Lower lobe of right lung (tissue), 2 donors: ENCODE results near the gene GAL3ST1. TPM values are rescaled to one million over a fixed set of nuclear protein-coding genes. Genes with fewer than 3 reads are reported as not detected.

Experiments
- ATAC-seq, 2 donors: fragments of 200-7000 bp; cut with Tn5 transposase; one replicate each; pipeline ENCODE4 v1.9.1; 2020 to 2022; ENCODE audit warnings: mild to moderate bottlenecking in 2 of 2, moderate library complexity in 2 of 2
- DNase-seq: peaks from one replicate; pipeline ENCODE4 v3.0.0-alpha.2; 2020
- H3K27ac ChIP-seq: fragments of 200-600 bp; one replicate; pipeline ENCODE4 v1.8.0; 2022
- H3K27me3 ChIP-seq: fragments of 200-600 bp; one replicate; pipeline ENCODE4 v1.8.0; 2022; ENCODE audit warnings: low read depth
- H3K36me3 ChIP-seq: fragments of 200-600 bp; one replicate; pipeline ENCODE4 v1.8.0; 2022; ENCODE audit warnings: mild to moderate bottlenecking
- H3K4me1 ChIP-seq: fragments of 200-600 bp; one replicate; pipeline ENCODE4 v1.8.0; 2022
- H3K4me3 ChIP-seq: fragments of 200-600 bp; one replicate; pipeline ENCODE4 v1.8.0; 2022; ENCODE audit warnings: mild to moderate bottlenecking
- H3K9me3 ChIP-seq: fragments of 200-600 bp; one replicate; pipeline ENCODE4 v1.8.0; 2022
- intact Hi-C: fragments of 100-400 bp; cut with DNase I; formaldehyde crosslinking; loops from one replicate; pipeline ENCODE4 v1.11.0; 2022
- total RNA-seq: library from RNA; stranded (reverse); fragmentation: NEBNext Ultra II Directional; extraction: Animal tissue kit (Norgen Biotek cat#: 25700); gene quantifications from one replicate; pipeline ENCODE4 v1.2.1, GENCODE V29; 2021
- TF ChIP-seq, protein P1 (sequence below): fragments of 200-600 bp; IDR thresholded peaks from one replicate; pipeline ENCODE4 v1.8.0; 2022; ENCODE audit warnings: antibody characterized with exemption, mild to moderate bottlenecking
- donor health status: DM: no; HTN: yes; CAD: no; lungs with severe emphysema.

Gene GAL3ST1
- total RNA-seq, 1 donor from 2014 or later, result 1.7 TPM

DNA sequence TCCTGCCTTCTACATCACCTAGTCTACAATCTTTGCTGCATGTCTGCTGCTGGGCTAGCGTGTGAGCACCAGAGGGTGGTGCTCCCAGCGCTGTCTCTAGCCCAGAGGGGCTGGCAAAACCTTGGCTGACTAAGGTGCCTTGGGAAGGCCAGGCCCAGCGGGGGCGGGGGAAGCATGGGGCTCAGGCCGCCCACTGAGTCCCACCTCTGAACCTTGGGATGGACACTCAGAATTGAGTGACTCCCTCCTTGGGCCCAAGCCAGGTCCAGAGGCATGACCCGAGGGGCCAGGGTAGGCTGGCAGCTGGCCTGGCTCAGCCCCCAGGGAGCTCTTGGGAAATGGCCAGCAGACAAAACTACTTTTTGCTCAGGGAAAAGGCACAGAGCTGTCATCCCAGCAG lies 7.6 kb upstream of the GAL3ST1 start:
- DNase-seq, result no peak
- Histone ChIP-seq H3K4me3 (no peak overlapping the region), H3K4me1 (no peaks in the 10 kb centered on the region), H3K27ac (no peak overlapping the region), H3K9me3 (no peaks in the 10 kb centered on the region), H3K27me3 (no peaks in the 10 kb centered on the region), H3K36me3 (peaks cover 100% of the 10 kb centered on the region)
- intact Hi-C loops, result no loop called here
- TF ChIP-seq, protein P1, sequence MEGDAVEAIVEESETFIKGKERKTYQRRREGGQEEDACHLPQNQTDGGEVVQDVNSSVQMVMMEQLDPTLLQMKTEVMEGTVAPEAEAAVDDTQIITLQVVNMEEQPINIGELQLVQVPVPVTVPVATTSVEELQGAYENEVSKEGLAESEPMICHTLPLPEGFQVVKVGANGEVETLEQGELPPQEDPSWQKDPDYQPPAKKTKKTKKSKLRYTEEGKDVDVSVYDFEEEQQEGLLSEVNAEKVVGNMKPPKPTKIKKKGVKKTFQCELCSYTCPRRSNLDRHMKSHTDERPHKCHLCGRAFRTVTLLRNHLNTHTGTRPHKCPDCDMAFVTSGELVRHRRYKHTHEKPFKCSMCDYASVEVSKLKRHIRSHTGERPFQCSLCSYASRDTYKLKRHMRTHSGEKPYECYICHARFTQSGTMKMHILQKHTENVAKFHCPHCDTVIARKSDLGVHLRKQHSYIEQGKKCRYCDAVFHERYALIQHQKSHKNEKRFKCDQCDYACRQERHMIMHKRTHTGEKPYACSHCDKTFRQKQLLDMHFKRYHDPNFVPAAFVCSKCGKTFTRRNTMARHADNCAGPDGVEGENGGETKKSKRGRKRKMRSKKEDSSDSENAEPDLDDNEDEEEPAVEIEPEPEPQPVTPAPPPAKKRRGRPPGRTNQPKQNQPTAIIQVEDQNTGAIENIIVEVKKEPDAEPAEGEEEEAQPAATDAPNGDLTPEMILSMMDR, result no peak
- ATAC-seq, result no peak

DNA sequence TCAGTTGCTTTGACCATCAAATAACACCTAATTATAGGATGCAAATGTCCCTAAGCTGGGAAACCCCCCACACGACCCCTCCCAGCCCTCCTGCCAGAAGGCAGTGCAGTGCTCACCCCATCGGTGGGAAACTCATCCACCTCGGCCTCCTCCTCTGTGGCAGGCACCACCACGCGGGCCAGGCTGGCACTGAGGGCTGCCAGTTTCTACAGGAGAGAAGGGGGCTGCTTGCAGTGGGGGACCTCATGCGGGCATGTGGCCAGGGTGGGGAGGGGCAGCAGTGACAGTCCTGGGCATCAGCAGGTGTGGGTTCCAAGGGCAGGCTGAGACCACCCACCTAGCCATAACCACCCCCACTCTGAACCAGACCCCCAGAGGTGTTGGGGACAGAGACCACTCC lies 6.4 kb upstream of the GAL3ST1 start:
- TF ChIP-seq, protein P1, result no peak
- Histone ChIP-seq H3K27me3 (no peaks in the 10 kb centered on the region), H3K27ac (no peak overlapping the region), H3K4me3 (no peak overlapping the region), H3K36me3 (peaks cover 100% of the 10 kb centered on the region), H3K4me1 (no peaks in the 10 kb centered on the region), H3K9me3 (no peaks in the 10 kb centered on the region)
- intact Hi-C loops, result no loop called here
- no peak for ATAC-seq
- no peak for DNase-seq

DNA sequence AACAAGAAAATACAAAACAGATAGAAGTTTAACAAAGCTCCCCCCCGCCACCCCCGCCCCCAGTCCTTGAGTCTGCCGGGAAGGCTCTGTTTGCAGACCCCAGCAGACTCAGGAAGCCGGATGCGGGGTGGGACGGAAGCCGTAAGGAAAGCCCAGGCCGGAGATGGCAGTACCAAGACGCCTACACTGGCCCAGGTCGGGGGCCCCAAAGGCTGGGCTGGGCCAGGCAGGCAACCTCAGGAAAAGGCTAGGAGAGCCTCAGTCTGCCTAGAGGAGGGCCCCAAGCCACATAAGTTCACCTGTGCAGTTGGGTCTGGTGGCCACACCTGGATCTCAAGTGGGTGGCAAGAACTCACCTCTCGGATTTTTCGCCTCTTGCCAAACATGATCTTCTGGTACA lies 4.0 kb upstream of the GAL3ST1 start:
- intact Hi-C loops, result no loop called here
- ATAC-seq (no peak), DNase-seq (no peak)
- Histone ChIP-seq H3K9me3 (no peaks in the 10 kb centered on the region), H3K4me3 (no peak overlapping the region), H3K27me3 (no peaks in the 10 kb centered on the region), H3K27ac (no peak overlapping the region), H3K36me3 (peaks cover 84% of the 10 kb centered on the region), H3K4me1 (peaks cover 5% of the 10 kb centered on the region)
- TF ChIP-seq, protein P1, result no peak

DNA sequence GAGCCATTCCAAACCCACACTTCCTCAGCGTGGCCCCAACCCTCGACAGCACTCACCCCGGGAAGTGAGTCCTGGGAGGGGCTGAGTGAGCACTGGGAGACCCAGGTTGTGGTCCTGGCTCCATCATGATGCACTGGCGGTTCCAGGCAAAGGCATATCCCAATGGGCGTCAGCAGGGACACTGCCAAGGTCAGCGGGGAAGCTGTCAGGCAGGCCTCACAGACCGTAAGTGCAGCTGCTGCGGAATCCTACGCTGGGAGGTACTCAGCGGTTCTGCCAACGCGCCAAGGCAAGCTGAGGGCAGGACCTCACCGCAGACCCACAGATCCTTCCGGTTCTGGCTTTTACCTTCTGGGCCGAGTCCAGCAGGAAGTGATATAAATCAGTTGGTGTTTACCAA lies 1.4 kb upstream of the GAL3ST1 start:
- Histone ChIP-seq H3K36me3 (peaks cover 57% of the 10 kb centered on the region), H3K9me3 (no peaks in the 10 kb centered on the region), H3K4me1 (peaks cover 5% of the 10 kb centered on the region), H3K27me3 (no peaks in the 10 kb centered on the region), H3K4me3 (no peak overlapping the region), H3K27ac (no peak overlapping the region)
- DNase-seq, result no peak
- TF ChIP-seq, protein P1, result no peak
- intact Hi-C loops, result no loop called here
- no peak for ATAC-seq

DNA sequence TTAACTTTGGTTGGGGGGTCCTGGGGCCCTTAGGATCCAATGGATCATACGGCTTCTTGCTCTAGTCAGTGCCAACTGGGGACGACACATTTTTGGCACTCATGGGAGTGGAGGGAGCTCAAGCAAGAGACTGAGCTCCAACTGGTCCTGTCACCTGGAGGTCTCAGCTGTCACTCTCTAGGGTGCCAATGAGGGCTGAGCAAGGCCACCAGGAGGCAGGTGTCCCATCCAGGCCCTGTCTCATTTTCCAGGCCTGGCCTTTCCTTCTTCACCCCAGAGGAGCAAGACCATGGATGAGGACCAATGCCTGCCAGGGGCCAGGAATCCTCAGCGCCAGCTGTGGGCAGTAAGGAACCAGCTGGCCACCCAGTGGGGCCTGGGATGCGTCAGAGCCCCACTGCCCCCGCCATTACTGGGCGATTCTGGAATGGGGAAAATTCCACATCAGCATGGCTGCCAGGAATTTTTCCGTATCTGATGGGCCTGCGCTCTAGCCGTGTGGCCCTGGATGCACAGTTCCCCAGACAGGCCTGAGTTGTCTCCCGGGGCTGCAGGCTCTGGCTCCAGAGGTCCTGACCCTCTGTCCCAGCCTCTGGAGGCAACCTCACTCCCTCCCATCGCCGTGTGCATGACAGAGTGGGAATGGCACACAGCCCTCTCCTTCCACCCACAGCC lies 669 bp upstream of the GAL3ST1 start:
- H3K4me3 ChIP-seq, result peak overlapping the region; percentile 21
- intact Hi-C loops, result no loop called here
- H3K27ac ChIP-seq, result peak overlapping the region; percentile 46
- H3K36me3 ChIP-seq, result peaks cover 50% of the 10 kb centered on the region
- DNase-seq (no peak), ATAC-seq (peak; percentile 23 to 64)
- H3K27me3 ChIP-seq, result no peaks in the 10 kb centered on the region
- TF ChIP-seq, protein P1, result no peak
- H3K9me3 ChIP-seq, result no peaks in the 10 kb centered on the region
- peaks cover 5% of the 10 kb centered on the region for H3K4me1 ChIP-seq
